NCI-H146 treated with DMSO at 0.1 percent for 48 hours (cell line): ENCODE measurements around the gene PUSL1.

ENCODE experiments used
- DNase-seq: peaks from one replicate; lab custom pipeline; 2025; ENCODE audit not compliant: unreplicated experiment; lab: John Stamatoyannopoulos, UW

PUSL1 gene

GRCh38 chr1:1336931-1337792 is 28.8 kb downstream of the PUSL1 start:
- DNase-seq: no peak

DNA sequence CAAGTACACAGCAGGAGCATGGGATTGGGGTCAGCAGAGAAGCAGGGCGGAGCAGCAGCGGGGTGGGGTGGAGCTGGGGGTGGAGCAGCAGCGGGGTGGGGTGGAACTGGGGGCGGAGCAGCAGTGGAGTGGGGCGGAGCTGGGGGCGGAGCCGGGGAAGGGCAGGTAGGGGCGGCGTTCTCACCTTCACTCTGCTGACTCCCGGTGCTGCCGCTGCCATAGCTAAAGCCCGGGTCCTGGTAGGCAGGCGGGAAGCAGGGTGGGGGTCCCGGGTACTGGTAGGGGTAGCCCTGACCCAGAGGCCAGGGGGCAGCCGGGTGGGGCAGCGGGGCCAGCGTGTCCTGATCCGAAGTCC is 29.4 kb downstream of the PUSL1 start:
- DNase-seq: no peak

DNA sequence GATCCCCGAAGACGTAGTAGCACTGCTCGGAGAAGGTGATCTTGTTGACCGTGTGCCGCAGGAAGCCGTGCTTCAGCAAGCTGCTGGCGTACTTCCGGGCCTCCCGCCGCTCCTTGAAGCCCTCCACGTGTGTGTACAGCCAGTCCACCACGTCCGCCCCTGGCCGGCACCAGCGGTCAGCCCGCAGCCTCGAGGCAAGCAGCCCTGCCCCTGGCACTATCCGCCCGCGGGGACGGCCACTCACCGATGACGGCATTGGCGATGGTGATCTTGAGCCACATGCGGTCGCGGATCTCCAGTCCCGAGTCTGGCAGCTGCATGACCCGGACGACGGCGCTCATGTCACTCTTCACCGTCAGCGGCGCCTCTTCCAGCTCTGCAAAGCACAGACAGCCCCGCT is 29.9 kb downstream of the PUSL1 start:
- no peak for DNase-seq

GRCh38 chr1:1340185-1340584 is 31.8 kb downstream of the PUSL1 start:
- no peak for DNase-seq

DNA sequence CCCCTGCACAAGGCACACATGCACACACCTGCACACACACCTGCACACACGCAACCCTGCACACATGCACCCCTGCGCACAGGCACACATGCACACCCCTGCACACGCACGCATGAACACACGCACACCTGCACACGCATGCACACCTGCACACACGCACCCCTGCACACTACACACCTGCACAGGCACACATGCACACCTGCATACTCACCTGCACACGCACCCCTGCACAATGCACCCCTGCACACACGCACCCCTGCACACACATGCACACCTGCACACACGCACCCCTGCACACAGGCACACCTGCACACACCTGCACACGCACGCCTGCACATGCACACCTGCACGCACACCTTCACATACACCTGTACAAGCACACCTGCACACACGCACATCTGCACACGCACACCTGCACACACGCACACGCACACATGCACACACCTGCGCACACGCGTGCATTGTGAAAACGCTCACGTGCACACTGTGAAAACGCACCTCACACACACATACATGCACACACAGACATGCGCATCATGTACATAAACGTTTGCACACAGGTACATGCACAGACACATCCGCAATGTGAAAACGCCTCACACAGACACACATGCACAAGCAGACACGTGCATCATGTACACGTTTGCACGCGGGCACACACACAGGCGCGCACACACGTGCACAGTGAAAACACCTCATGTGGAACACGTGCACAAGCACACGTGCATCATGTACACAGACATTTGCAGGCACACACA is 32.6 kb downstream of the PUSL1 start:
- no peak for DNase-seq

DNA sequence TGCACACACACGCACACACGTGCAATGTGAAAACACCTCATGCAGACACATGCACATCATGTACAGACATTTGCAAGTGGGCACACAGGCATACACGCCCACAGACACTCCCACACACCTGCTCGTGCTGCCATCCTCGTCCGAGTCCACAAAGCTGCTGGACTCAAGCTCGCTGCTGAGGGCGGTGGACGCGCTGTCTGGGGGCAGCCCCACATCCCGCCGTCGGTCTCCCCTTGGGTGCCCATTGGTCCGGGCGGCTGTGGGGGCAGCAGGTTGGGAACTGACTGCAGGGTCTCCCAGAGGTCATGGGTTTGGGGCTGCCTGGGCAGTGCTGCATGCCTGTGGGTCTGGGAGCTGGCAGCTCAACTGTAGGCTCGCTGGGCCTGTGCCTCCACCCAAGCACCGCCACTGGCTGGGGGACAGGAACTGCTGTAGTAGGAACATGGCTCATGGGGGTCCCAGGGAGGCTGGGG is 33.2 kb downstream of the PUSL1 start:
- DNase-seq: no peak

DNA sequence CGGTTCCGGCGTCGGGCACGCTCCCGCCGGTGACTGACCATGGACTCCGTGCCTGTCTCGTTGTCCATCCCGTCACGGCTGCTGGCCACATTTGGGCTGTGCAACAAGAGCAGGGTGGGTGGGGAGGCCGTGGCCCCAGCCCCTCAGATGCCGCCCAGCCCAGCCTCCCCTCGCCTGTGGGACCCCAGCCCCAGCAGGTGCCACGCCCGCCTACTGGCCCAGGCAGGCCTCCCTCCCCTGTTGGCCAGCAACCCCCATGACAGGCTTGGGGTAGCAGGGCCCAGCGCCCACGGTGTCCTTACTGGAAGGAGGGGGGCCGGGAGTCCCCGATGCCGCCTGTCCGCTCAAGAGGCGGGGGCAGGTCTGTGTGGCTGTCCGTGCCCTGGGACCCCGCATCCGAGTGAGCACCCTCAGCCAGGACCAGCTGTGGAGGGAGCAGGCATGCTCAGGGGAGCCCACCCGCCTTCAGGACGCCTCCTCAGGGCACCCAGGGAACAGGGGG is 33.7 kb downstream of the PUSL1 start:
- DNase-seq: no peak

GRCh38 chr1:1342584-1343115 is 34.3 kb downstream of the PUSL1 start:
- no peak for DNase-seq

GRCh38 chr1:1343811-1344421 is 35.5 kb downstream of the PUSL1 start:
- no peak for DNase-seq

GRCh38 chr1:1344655-1345361 is 36.4 kb downstream of the PUSL1 start:
- DNase-seq: no peak

DNA sequence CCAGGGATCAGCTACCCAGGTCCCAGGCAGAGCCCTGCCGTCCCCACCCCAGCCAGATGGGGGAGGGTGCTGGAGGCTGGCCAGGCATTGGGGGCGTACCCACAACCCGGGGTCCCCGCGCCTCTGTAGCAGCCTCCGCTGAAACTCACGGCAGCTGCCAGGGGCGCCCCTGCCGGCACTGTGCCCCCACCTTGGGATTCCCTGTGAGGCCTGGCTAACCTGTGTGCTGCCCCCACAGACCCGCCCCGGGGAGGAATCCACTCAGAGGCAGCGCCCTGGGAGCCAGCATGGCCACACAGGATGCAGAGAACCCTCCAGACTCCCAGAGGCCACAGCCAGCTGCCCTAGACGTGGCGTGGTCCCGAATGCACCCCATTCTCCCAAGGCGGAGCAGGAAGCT is 37.0 kb downstream of the PUSL1 start:
- DNase-seq: no peak

- DNase-seq: no peak
These were observed 37.6 kb downstream of the PUSL1 start for GRCh38 chr1:1345860-1346500.

- no peak for DNase-seq
These were observed 38.1 kb downstream of the PUSL1 start for GRCh38 chr1:1346501-1346890.

DNA sequence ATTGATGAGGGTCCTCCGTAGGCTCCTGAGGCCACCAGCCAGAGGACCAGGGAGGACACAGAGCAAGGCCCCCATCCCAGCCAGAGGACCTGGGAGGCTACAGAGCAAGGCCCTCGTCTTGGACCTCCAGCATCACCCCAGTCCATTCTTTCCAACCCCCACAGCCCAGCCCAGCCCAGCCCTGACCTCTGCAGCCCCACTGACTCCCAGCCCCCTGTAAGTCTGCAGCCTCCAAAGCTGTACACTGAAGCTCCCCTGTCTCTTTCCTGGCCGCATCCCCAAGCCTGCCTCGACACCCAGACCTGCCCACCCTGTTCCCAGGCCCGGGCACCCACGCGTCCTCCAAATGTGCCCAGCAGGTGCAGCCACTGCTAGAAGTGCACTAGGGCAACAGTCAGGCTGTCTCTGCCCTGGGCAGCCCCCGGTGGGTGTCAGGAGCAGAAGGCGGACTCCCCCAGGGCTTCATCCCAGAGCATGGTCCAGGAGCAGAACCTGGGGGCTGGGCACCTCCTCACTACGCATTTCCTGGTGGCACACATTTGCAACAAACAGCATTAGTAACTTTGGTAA is 38.7 kb downstream of the PUSL1 start:
- DNase-seq: no peak

- no peak for DNase-seq
These were observed 39.4 kb downstream of the PUSL1 start for GRCh38 chr1:1347663-1348419.

- DNase-seq: no peak
These were observed 40.2 kb downstream of the PUSL1 start for GRCh38 chr1:1348420-1349255.

DNA sequence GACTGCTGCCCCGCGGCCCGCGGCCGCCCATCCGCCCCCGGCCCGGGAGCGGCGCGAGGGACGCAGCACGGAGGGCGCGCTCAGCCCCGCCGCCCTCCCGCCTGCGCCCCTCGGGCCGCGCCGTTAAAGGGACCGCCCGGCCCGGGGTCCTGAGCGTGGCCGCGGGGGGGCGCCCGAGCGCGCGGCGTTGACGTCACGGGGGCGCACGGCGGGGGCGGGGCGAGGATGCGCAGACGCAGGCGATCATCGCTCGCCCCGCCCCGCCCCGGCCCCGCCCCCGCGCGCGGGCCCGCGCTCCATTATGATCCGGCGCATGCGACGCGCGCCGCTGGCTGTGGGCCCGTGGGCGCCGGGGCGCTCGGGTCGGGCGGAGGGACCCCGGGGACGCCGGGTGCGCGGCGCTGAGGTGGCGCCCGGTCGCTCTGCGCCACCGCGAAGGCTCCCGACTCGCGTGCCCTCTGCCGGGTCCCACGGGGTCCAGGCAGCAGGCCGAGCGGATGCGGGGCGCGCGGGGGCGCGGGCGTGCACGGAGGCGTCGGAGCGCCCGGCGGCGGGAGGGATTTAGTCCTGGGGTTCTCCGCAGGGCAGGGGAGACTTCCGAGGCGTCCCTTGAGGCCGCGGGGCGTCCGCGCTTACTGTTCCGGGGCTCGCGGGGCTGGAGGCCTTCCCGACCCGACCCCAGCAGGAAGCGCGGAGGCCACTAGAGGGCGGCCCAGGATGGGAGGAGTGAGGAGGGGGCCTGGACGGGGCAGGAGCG is 41.0 kb downstream of the PUSL1 start, which contains the start of gene DVL1:
TSS of gene DVL1 (minus strand) at position 163 of the 757 bp plus-strand sequence. CDS start 353 bp downstream, outside the sequence.
- DNase-seq: no peak
